ENCODE data around the gene RAB3C. TPM values are rescaled to one million over a fixed set of nuclear protein-coding genes. Genes with fewer than 3 reads are reported as not detected.

The RAB3C gene
- polyA plus RNA-seq, 1 donor (not counting 4 experiments of a cell fraction or from before 2014, with no cell fraction given): not detected

DNA sequence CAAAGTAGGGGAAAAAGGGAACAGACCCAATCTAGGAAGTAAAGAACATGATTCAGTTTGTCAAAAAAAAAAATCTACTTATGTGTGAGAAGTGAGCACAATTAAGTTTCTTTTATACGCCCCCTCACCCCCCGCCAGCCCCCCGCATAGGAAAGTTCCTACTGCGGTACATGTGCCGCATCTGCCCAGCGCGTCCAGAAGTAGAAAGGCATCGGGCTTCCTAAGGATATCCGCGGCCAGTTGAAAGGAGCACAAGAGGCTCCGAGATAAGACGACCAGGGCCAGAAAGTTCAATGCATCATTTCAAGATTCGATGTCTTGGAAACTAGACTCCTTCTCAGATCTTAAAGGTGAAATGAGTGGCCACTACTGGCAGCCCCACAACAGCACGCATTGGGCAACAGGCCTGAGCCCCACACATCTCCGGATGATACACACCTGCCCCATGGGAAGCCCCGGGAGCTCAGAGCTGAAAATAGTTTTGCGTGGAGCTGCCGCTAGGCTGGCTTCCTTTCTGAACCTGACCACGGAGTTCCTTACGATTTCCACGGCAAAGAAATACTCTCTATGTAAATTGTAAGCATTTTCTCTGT, 203.9 kb downstream of the RAB3C start:
- no peak for FAIRE-seq
- no peaks in the 10 kb centered on the region for H3K9me3 ChIP-seq (ENCODE audit: control insufficient read depth, low read depth, low read length)
- TF ChIP-seq, protein P1, sequence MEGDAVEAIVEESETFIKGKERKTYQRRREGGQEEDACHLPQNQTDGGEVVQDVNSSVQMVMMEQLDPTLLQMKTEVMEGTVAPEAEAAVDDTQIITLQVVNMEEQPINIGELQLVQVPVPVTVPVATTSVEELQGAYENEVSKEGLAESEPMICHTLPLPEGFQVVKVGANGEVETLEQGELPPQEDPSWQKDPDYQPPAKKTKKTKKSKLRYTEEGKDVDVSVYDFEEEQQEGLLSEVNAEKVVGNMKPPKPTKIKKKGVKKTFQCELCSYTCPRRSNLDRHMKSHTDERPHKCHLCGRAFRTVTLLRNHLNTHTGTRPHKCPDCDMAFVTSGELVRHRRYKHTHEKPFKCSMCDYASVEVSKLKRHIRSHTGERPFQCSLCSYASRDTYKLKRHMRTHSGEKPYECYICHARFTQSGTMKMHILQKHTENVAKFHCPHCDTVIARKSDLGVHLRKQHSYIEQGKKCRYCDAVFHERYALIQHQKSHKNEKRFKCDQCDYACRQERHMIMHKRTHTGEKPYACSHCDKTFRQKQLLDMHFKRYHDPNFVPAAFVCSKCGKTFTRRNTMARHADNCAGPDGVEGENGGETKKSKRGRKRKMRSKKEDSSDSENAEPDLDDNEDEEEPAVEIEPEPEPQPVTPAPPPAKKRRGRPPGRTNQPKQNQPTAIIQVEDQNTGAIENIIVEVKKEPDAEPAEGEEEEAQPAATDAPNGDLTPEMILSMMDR (optimal IDR thresholded peaks at IDR 0.05 in 1 of 3, IDR thresholded peaks at IDR 0.05 in 1 of 3, conservative IDR thresholded peaks at IDR 0.05 in 1 of 3; ENCODE audit: extremely low read depth in 1 of 3, insufficient read depth in 2 of 3, low read length in 3 of 3): no peak
- no peak for TF ChIP-seq EZH2 (IDR thresholded peaks at IDR 0.05; ENCODE audit: low read length)
- no peak overlapping the region for H3K4me2 ChIP-seq (ENCODE audit: control insufficient read depth, extremely low read depth, insufficient read depth, low read depth, low read length)
- H3K36me3 ChIP-seq (ENCODE audit: control insufficient read depth in 2 of 2, extremely low read depth in 1 of 2, insufficient read depth in 2 of 2, low read length in 2 of 2): no peaks in the 10 kb centered on the region
- no peak overlapping the region for H3K27ac ChIP-seq (ENCODE audit: control insufficient read depth, insufficient read depth, low read length)
- no peaks in the 10 kb centered on the region for H3K9me1 ChIP-seq (ENCODE audit: control insufficient read depth, extremely low read depth, insufficient read depth, low read length)
- dilution Hi-C loops (cut with MboI; ENCODE audit: extremely low pct_ligation_motif_present, low sequenced_read_pairs): no loop called here
- no peak overlapping the region for H2AFZ ChIP-seq (ENCODE audit: control insufficient read depth, low read length)
- peaks cover 4% of the 10 kb centered on the region for H3K27me3 ChIP-seq (ENCODE audit: control insufficient read depth, extremely low read depth, insufficient read depth, low read length)
- H3K4me1 ChIP-seq (ENCODE audit: control insufficient read depth, extremely low read depth, insufficient read depth, low read length): no peaks in the 10 kb centered on the region
- H3K4me3 ChIP-seq (ENCODE audit: control insufficient read depth in 2 of 3, extremely low read depth in 1 of 3, insufficient read depth in 2 of 3, low read depth in 1 of 3, low read length in 3 of 3): no peak overlapping the region
- DNase-seq (ENCODE audit: low read depth, low spot score): no peak
- H4K20me1 ChIP-seq (ENCODE audit: control insufficient read depth, extremely low read depth, insufficient read depth, low read length): no peaks in the 10 kb centered on the region
- no peaks in the 10 kb centered on the region for H3K79me2 ChIP-seq (ENCODE audit: control insufficient read depth, insufficient read depth, low read length)
- H3K9ac ChIP-seq (ENCODE audit: control insufficient read depth, extremely low read depth, insufficient read depth, low read length): no peak overlapping the region

DNA sequence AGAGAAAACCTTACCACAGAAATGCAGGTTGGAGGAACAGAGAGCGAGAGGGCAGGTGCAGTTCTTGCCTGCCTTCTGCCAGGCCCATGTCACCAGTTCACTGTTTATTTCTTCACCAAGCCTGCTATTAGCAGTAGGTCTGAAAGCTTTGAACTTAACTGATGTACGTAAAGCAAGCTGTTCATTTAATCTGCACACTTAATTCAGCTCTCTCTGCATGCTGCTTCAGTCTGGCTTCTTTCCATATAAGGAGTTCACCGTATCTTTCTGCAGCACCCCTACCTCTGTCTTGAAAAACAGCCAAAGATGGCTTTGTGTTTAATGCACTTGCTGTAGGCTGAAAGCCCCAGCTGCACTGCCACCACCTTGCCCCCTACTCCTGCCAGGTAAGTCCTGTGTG, 205.1 kb downstream of the RAB3C start:
- dilution Hi-C loops (cut with MboI; ENCODE audit: extremely low pct_ligation_motif_present, low sequenced_read_pairs): no loop called here

More for the DNA sequence above, 205.1 kb downstream of the RAB3C start:
- Histone ChIP-seq H4K20me1 (ENCODE audit: control insufficient read depth, extremely low read depth, insufficient read depth, low read length) (no peaks in the 10 kb centered on the region), H3K9me1 (ENCODE audit: control insufficient read depth, extremely low read depth, insufficient read depth, low read length) (no peaks in the 10 kb centered on the region), H3K9ac (ENCODE audit: control insufficient read depth, extremely low read depth, insufficient read depth, low read length) (no peak overlapping the region), H3K4me3 (ENCODE audit: control insufficient read depth in 2 of 3, extremely low read depth in 1 of 3, insufficient read depth in 2 of 3, low read depth in 1 of 3, low read length in 3 of 3) (no peak overlapping the region), H3K4me1 (ENCODE audit: control insufficient read depth, extremely low read depth, insufficient read depth, low read length) (no peaks in the 10 kb centered on the region), H3K27me3 (ENCODE audit: control insufficient read depth, extremely low read depth, insufficient read depth, low read length) (peaks cover 4% of the 10 kb centered on the region), H3K36me3 (ENCODE audit: control insufficient read depth in 2 of 2, extremely low read depth in 1 of 2, insufficient read depth in 2 of 2, low read length in 2 of 2) (no peaks in the 10 kb centered on the region), H2AFZ (ENCODE audit: control insufficient read depth, low read length) (no peak overlapping the region), H3K9me3 (ENCODE audit: control insufficient read depth, low read depth, low read length) (no peaks in the 10 kb centered on the region), H3K4me2 (ENCODE audit: control insufficient read depth, extremely low read depth, insufficient read depth, low read depth, low read length) (no peak overlapping the region), H3K79me2 (ENCODE audit: control insufficient read depth, insufficient read depth, low read length) (no peaks in the 10 kb centered on the region), H3K27ac (ENCODE audit: control insufficient read depth, insufficient read depth, low read length) (no peak overlapping the region)
- FAIRE-seq: no peak
- TF ChIP-seq EZH2 (IDR thresholded peaks at IDR 0.05; ENCODE audit: low read length): no peak
- TF ChIP-seq, protein P1 (optimal IDR thresholded peaks at IDR 0.05 in 1 of 3, IDR thresholded peaks at IDR 0.05 in 1 of 3, conservative IDR thresholded peaks at IDR 0.05 in 1 of 3; ENCODE audit: extremely low read depth in 1 of 3, insufficient read depth in 2 of 3, low read length in 3 of 3): no peak
- DNase-seq (ENCODE audit: low read depth, low spot score): no peak
